ENCODE data around the gene NTM. TPM values are rescaled to one million over a fixed set of nuclear protein-coding genes. Genes with fewer than 3 reads are reported as not detected.

Gene NTM
- total RNA-seq, 2 donors from 2014 or later = not detected

GRCh38 chr11:131849485-131849884 lies 479.1 kb downstream of the NTM start:
- no peak for ATAC-seq (replicated peaks in 1 of 2)
- H3K9me3 Mint-ChIP-seq = peaks cover 0 to 2% of the 10 kb centered on the region in 2 donors
- no peaks in the 10 kb centered on the region for H3K27me3 Mint-ChIP-seq (ENCODE audit: low read depth)
- H3K36me3 Mint-ChIP-seq (ENCODE audit: insufficient read depth in 2 of 2) = no peaks in the 10 kb centered on the region
- no peak for DNase-seq
- no peak overlapping the region for H3K27ac Mint-ChIP-seq
- H3K4me3 Mint-ChIP-seq = no peak overlapping the region
- no peaks in the 10 kb centered on the region for H3K4me1 Mint-ChIP-seq (ENCODE audit: low read depth)

GRCh38 chr11:131850507-131850906 lies 480.1 kb downstream of the NTM start:
- Mint-ChIP-seq H3K4me1 (ENCODE audit: low read depth) (no peaks in the 10 kb centered on the region), H3K27ac (no peak overlapping the region), H3K27me3 (ENCODE audit: low read depth) (no peaks in the 10 kb centered on the region), H3K36me3 (ENCODE audit: insufficient read depth in 2 of 2) (no peaks in the 10 kb centered on the region), H3K4me3 (no peak overlapping the region), H3K9me3 (peaks cover 0 to 2% of the 10 kb centered on the region in 2 donors)
- no peak for DNase-seq
- ATAC-seq (replicated peaks in 1 of 2) = no peak

DNA sequence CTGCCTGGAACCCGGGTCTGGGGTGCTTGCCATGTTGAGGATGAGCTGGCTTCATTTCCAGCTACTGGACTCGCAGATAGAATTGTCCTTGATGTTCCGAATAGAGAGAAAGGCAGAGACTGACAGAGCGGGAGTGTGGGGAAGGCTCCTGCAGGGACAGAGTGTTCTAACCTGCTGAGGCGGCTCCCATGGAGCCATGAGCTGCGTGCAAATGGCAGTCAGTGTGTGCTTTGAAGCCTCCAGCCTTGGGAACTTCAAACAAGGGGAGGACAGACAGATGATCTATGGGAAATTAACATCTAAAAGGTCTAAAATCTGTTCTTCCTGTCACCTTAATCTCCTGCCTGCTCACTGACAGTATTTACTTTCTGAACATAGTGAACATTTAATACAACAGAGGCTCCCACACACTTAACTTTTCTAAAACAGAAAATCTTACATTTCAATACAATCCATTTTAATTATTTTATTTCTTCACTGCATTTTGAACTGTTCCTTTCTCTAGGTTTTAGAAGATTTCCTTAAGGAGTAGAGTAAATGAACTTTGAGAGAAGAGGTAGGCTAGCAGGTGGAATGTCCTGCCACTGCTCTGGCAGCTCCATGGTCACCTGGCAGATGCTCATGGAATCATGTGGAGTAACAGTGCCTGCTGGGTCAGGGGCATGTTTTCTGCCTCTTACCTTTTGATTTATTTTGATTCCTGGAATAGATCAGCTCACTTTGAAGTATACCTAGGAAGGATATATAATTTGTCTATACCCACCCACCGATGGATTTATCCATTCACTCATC lies 481.7 kb downstream of the NTM start:
- H3K36me3 Mint-ChIP-seq (ENCODE audit: insufficient read depth in 2 of 2) = no peaks in the 10 kb centered on the region
- no peak for ATAC-seq (replicated peaks in 1 of 2)
- no peak overlapping the region for H3K4me3 Mint-ChIP-seq
- no peaks in the 10 kb centered on the region for H3K27me3 Mint-ChIP-seq (ENCODE audit: low read depth)
- no peak overlapping the region for H3K27ac Mint-ChIP-seq
- no peaks in the 10 kb centered on the region for H3K4me1 Mint-ChIP-seq (ENCODE audit: low read depth)
- peaks cover 0 to 2% of the 10 kb centered on the region in 2 donors for H3K9me3 Mint-ChIP-seq
- DNase-seq = no peak

DNA sequence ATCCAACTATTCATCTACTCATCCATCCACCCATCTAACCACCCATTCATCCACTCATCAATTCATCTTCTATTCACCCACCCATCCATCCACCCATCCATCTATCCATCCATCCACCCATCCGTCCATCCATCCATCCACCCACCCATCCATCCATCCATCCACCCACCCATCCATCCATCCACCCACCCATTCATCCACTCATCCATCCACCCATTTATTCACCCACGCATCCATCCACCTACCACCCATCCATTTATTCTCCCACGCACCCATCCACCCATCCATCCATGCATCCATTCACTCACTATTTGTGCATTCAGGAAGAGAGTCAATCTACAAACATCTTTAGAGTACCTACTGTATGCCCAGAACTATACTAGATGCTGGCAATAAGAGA lies 482.3 kb downstream of the NTM start:
- no peak overlapping the region for H3K27ac Mint-ChIP-seq
- H3K4me3 Mint-ChIP-seq = no peak overlapping the region
- H3K36me3 Mint-ChIP-seq (ENCODE audit: insufficient read depth in 2 of 2) = no peaks in the 10 kb centered on the region
- no peak for DNase-seq
- H3K27me3 Mint-ChIP-seq (ENCODE audit: low read depth) = no peaks in the 10 kb centered on the region
- H3K9me3 Mint-ChIP-seq = peaks cover 0 to 2% of the 10 kb centered on the region in 2 donors
- ATAC-seq (replicated peaks in 1 of 2) = no peak
- no peaks in the 10 kb centered on the region for H3K4me1 Mint-ChIP-seq (ENCODE audit: low read depth)

- Mint-ChIP-seq H3K36me3 (ENCODE audit: insufficient read depth in 2 of 2) (no peaks in the 10 kb centered on the region), H3K4me3 (no peak overlapping the region), H3K27me3 (ENCODE audit: low read depth) (no peaks in the 10 kb centered on the region), H3K4me1 (ENCODE audit: low read depth) (no peaks in the 10 kb centered on the region), H3K27ac (no peak overlapping the region), H3K9me3 (peaks cover 0 to 2% of the 10 kb centered on the region in 2 donors)
- no peak for DNase-seq
- no peak for ATAC-seq (replicated peaks in 1 of 2)
These were observed 484.0 kb downstream of the NTM start for GRCh38 chr11:131854391-131854790.

DNA sequence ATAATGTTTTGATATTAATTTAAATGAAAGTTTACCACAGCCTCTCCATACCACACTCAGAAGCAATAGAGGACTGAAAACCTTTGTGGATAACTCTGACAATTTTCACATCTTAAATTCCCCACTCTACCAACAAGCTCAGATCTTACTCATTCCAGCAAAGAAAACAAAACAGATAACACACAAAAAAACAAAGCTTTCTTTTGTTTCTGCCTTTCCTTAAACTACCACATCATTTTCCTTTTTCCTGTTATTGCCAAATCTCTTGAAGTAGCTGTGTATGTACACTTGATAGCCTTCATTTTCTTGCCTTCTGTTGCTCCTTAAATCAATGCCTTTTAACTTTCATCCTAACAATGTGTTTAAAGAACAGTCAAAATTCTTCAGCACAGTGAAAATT lies 484.9 kb downstream of the NTM start:
- DNase-seq (no peak), ATAC-seq (replicated peaks in 1 of 2) (no peak)
- no peaks in the 10 kb centered on the region for H3K27me3 Mint-ChIP-seq (ENCODE audit: low read depth)
- H3K4me1 Mint-ChIP-seq (ENCODE audit: low read depth) = no peaks in the 10 kb centered on the region
- peaks cover 0 to 2% of the 10 kb centered on the region in 2 donors for H3K9me3 Mint-ChIP-seq
- no peak overlapping the region for H3K27ac Mint-ChIP-seq
- no peaks in the 10 kb centered on the region for H3K36me3 Mint-ChIP-seq (ENCODE audit: insufficient read depth in 2 of 2)
- H3K4me3 Mint-ChIP-seq = no peak overlapping the region

DNA sequence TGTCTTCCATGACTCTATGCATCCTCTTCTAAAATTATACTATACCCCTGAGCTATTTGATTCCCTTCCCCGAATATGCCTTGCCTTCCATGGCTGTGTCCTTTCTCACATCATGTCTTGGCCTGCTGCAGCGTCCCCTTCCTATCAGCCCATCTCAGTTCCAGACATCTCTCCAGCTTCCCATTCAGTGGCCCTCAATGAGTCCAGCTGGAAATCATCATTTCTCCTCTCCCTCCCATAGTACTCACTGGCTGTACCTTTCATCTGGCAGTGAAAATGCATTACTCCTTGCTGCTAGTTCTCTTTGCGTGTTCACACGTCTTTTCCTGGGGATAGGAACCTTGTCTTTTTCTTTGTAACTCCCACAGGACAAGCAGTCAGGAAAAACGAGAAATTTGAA lies 486.8 kb downstream of the NTM start:
- H3K4me1 Mint-ChIP-seq (ENCODE audit: low read depth) = no peaks in the 10 kb centered on the region
- no peak for ATAC-seq (replicated peaks in 1 of 2)
- peaks cover 0 to 2% of the 10 kb centered on the region in 2 donors for H3K9me3 Mint-ChIP-seq
- H3K27me3 Mint-ChIP-seq (ENCODE audit: low read depth) = no peaks in the 10 kb centered on the region
- DNase-seq = no peak
- H3K27ac Mint-ChIP-seq = no peak overlapping the region
- no peaks in the 10 kb centered on the region for H3K36me3 Mint-ChIP-seq (ENCODE audit: insufficient read depth in 2 of 2)
- H3K4me3 Mint-ChIP-seq = no peak overlapping the region

GRCh38 chr11:131858505-131858904 lies 488.1 kb downstream of the NTM start:
- H3K9me3 Mint-ChIP-seq = no peaks in the 10 kb centered on the region
- ATAC-seq (replicated peaks in 1 of 2) (no peak), DNase-seq (no peak)
- no peaks in the 10 kb centered on the region for H3K27me3 Mint-ChIP-seq (ENCODE audit: low read depth)
- H3K4me3 Mint-ChIP-seq = no peak overlapping the region
- no peak overlapping the region for H3K27ac Mint-ChIP-seq
- no peaks in the 10 kb centered on the region for H3K36me3 Mint-ChIP-seq (ENCODE audit: insufficient read depth in 2 of 2)
- H3K4me1 Mint-ChIP-seq (ENCODE audit: low read depth) = no peaks in the 10 kb centered on the region

DNA sequence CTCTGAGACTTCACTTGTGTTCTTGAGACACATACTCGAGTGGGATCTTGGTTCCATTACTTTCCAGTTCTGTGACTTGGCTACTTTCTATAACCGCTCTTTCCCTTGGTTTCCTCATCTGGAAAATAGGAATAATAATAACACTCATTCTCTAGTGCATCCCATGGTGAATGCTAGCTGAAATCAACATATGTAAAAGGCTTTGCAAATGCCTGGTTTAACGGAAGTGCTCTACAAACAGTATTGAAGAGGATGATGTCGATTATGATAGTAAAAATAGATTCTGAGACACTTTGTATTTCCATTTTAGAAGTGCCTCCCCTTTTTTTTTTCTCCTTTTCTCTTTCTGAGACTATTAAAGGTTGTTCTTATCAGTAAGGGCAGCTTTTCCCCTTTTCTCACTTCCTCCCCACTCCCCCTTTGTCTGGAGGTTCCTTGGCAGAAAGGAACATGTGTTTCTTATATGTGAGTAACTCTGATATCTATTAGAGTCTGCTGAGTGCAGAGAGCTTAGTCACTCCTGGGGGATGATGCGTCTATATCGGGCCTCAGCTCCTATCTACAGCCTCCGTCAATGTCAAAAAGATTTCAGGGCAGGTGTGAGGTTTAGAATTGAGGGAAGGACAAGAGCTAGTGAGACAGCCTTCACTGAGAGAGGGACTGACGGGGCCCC lies 489.3 kb downstream of the NTM start:
- no peak for DNase-seq
- no peaks in the 10 kb centered on the region for H3K27me3 Mint-ChIP-seq (ENCODE audit: low read depth)
- no peaks in the 10 kb centered on the region for H3K4me1 Mint-ChIP-seq (ENCODE audit: low read depth)
- no peak overlapping the region for H3K27ac Mint-ChIP-seq
- no peaks in the 10 kb centered on the region for H3K36me3 Mint-ChIP-seq (ENCODE audit: insufficient read depth in 2 of 2)
- no peak for ATAC-seq (replicated peaks in 1 of 2)
- H3K4me3 Mint-ChIP-seq = no peak overlapping the region
- H3K9me3 Mint-ChIP-seq = no peaks in the 10 kb centered on the region

DNA sequence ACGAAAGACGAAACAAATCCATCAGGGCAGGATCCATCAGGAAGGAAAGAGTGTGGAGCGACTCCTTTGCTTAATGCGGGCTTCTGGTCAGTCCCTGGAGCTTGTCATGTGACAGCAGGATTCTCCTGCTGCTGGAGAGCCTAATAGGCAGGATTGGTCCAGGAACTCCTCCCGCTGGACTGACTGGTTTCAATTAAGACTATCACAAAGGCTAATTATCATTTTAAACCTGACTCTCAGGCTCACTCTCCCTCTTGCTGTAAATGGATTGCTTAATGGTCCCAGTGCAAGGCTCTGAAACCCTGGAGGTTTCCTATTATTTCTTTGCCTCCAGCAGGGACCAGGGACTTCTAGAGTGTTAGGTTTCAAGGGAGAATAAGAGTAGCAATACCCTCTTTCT lies 493.8 kb downstream of the NTM start:
- no peaks in the 10 kb centered on the region for H3K27me3 Mint-ChIP-seq (ENCODE audit: low read depth)
- ATAC-seq (replicated peaks in 1 of 2) = no peak
- H3K36me3 Mint-ChIP-seq (ENCODE audit: insufficient read depth in 2 of 2) = no peaks in the 10 kb centered on the region

DNA sequence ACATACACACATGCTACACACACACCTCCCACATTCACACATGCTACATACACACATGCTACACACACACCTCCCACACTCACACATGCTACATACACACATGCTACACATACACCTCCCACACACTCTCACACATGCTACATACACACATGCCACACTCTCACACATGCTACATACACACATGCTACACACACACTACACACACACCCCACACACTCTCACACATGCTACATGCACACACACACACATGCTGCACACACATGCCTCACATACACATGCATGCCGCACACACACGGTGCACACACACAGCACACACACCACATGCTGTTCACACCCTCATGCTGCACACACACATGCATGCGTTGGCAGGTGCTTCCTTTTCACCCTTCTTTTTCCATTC lies 495.4 kb downstream of the NTM start:
- no peak overlapping the region for H3K4me3 Mint-ChIP-seq
- H3K9me3 Mint-ChIP-seq = peaks cover 3 to 17% of the 10 kb centered on the region in 2 donors
- no peak for DNase-seq
- H3K4me1 Mint-ChIP-seq (ENCODE audit: low read depth) = no peaks in the 10 kb centered on the region
- H3K36me3 Mint-ChIP-seq (ENCODE audit: insufficient read depth in 2 of 2) = no peaks in the 10 kb centered on the region
- H3K27me3 Mint-ChIP-seq (ENCODE audit: low read depth) = no peaks in the 10 kb centered on the region
- no peak for ATAC-seq (replicated peaks in 1 of 2)
- no peak overlapping the region for H3K27ac Mint-ChIP-seq

More for the DNA sequence above, 493.8 kb downstream of the NTM start:
- no peak for DNase-seq
- Mint-ChIP-seq H3K4me3 (no peak overlapping the region), H3K9me3 (peaks cover 3 to 14% of the 10 kb centered on the region in 2 donors), H3K27ac (no peak overlapping the region), H3K4me1 (ENCODE audit: low read depth) (no peaks in the 10 kb centered on the region)

DNA sequence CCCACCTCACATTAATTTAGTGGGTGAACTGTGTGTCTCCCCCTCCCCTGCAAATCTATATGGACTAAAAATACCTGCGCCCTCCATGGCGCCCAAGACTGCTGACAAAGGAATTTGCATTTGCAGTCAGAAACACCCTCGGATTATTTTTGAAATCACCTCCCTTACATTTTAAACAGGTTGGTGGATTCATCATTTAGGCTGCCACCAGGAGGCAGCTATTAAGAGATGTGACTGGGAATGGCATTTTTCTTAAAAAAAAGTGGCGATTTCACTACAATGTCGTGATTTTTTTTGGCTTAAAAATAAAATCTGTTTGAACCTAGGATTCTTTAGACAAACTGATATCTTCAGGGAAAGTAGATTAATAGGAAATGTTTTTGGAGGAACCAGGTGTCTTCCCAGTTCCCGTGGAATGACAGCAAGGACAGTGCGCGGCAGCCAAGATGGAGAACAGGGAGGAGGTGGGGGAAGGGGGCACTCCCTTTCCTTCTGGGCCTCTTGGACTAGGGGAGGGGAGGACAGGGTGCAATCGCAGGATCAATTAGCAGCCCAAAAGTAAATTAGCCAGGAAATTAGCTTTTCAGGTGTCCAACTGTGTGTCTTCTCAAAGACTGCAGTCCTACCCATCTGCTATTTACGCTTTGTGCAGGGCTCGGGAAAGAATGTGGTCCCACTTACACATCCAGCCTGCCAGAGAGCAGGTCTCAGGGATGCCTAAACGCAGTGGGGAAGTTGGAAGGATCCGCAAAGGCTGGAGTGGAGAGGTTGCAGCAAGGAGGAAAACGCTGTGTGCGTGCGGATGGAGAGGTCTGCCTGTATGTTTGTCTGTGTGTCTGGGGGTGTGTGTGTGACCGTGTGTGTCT lies 496.4 kb downstream of the NTM start:
- Mint-ChIP-seq H3K4me1 (ENCODE audit: low read depth) (no peaks in the 10 kb centered on the region), H3K27ac (no peak overlapping the region), H3K9me3 (peaks cover 3 to 17% of the 10 kb centered on the region in 2 donors), H3K36me3 (ENCODE audit: insufficient read depth in 2 of 2) (no peaks in the 10 kb centered on the region), H3K4me3 (no peak overlapping the region), H3K27me3 (ENCODE audit: low read depth) (no peaks in the 10 kb centered on the region)
- no peak for ATAC-seq (replicated peaks in 1 of 2)
- DNase-seq = no peak

Measured in activated T-cell treated with anti-CD3 and anti-CD28 coated beads, Interleukin-2, amount 50 U/mL, for 72 hours (primary cell).